Activated T-cell treated with anti-CD3 and anti-CD28 coated beads for 1 hour (primary cell): ENCODE measurements around the gene ZNF317.
"Not testable (repeated sequence)": the region's sequence is repeated elsewhere in the genome, so short reads cannot be mapped to it uniquely, and the experiment has no call there.

Experiments
- DNase-seq: peaks from one replicate; pipeline ENCODE4 v3.0.0-alpha.2; 2020; ENCODE audit warnings: low read depth

Gene ZNF317

GRCh38 chr19:9175326-9175725 lies 35.1 kb downstream of the ZNF317 start:
- DNase-seq, result no peak

DNA sequence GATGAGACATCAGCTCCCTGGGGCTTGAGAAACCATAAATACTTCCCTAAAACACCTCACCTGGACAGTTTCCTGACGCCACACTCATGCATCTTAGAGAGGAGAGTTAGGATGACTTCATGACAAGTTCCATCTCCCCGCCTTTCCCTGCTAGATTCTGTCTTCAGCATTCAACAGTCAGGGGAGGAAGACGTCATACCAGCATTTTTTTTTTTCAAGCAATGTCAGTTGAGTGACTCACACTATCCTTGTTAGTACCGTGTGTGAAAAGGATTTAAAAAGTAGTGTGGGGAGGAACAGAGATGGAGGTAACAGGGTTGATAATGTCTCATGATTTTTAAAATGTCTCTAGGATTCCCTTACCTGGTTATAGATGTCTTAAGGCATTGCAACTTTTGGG lies 38.7 kb downstream of the ZNF317 start, which contains the start of gene OR7D2:
Gene OR7D2, plus strand, starts transcription at position 79 of the 400 bp plus-strand sequence. CDS start 6,803 bp downstream, outside the sequence.
- no peak for DNase-seq

GRCh38 chr19:9183000-9183399 lies 42.8 kb downstream of the ZNF317 start:
- no peak for DNase-seq

- DNase-seq, result no peak
Observed at GRCh38 chr19:9187191-9187590, 47.0 kb downstream of the ZNF317 start.

DNA sequence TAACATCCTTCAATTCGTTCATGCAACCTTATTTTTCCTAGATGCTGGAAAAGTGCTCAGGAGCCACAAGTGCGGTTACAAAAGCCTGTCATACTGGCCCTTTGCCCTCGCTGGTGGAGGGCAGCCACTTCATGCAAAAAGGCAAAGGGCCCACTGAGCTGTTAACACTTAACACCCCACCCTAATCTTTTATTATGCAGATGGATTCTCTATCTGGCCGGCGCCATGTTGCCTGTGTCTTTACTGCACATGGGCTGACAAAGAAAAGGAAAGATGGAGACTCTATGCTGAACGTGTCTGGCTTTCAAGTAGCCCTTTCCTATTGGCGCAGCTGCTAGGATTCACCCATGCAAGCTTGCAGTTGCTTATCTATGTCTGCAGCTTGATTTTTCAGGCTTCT lies 49.3 kb downstream of the ZNF317 start:
- DNase-seq, result no peak

- DNase-seq, result not testable (repeated sequence)
Observed at GRCh38 chr19:9198044-9198443, 57.8 kb downstream of the ZNF317 start.

- DNase-seq, result peak; percentile 55
Observed at GRCh38 chr19:9205501-9206113, 65.4 kb downstream of the ZNF317 start.
